H1 (cell line): ENCODE results near the gene CHD3. TPM values are rescaled to one million over a fixed set of nuclear protein-coding genes. Genes with fewer than 3 reads are reported as not detected.

ENCODE experiments used
- CTCF ChIA-PET: fragments of 300-600 bp; sonication (Branson Sonifier 250); formaldehyde crosslinking; loops from one replicate; lab custom pipeline; 2021; ENCODE audit not compliant: partially characterized antibody; lab: Charles Lee
- POLR2A ChIA-PET: fragments of 300-600 bp; sonication (Branson Sonifier 250); formaldehyde crosslinking; loops from one replicate; lab custom pipeline; 2021; ENCODE audit warnings: inconsistent platforms; ENCODE audit not compliant: partially characterized antibody; lab: Charles Lee
- DNase-seq, 2 experiments: peaks; one replicate each; pipeline versions ENCODE4 v3.0.0 to v3.0.0-alpha.2; 2010 to 2022; ENCODE audit warnings: low spot score in 2 of 2, low read depth in 1 of 2, mixed read lengths in 1 of 2
- FAIRE-seq: peaks from 2 replicates; lab custom pipeline; 2011; peaks lifted over from hg19 to GRCh38; lab: Jason Lieb, UNC
- H2AFZ ChIP-seq: 2 replicates; pipeline ENCODE4 v1.8.1; 2012; ENCODE audit warnings: low read length, inconsistent platforms
- H2AK5ac ChIP-seq: 2 replicates; pipeline ENCODE4 v1.6.1; 2013; ENCODE audit warnings: low read depth, low read length
- H2BK120ac ChIP-seq: replicated peaks from 2 replicates; pipeline ENCODE3; 2013; ENCODE audit warnings: low read depth, low read length, inconsistent platforms
- H2BK12ac ChIP-seq: 2 replicates; pipeline ENCODE4 v1.6.1; 2013; ENCODE audit warnings: low read depth, low read length
- H2BK15ac ChIP-seq: 2 replicates; pipeline ENCODE4 v1.6.1; 2013; ENCODE audit warnings: low read length
- H2BK20ac ChIP-seq: 2 replicates; pipeline ENCODE4 v1.6.1; 2013; ENCODE audit warnings: low read length
- H2BK5ac ChIP-seq: 2 replicates; pipeline ENCODE4 v1.6.1; 2013; ENCODE audit warnings: low read depth, low read length
- H3K14ac ChIP-seq: 2 replicates; pipeline ENCODE4 v1.6.1; 2013; ENCODE audit warnings: inconsistent platforms; ENCODE audit not compliant: insufficient read length
- H3K18ac ChIP-seq: 2 replicates; pipeline ENCODE4 v1.6.1; 2013; ENCODE audit warnings: low read length; ENCODE audit errors: extremely low read depth
- H3K23ac ChIP-seq: 2 replicates; pipeline ENCODE4 v1.6.1; 2013; ENCODE audit warnings: inconsistent platforms; ENCODE audit not compliant: insufficient read length
- H3K23me2 ChIP-seq: 2 replicates; pipeline ENCODE4 v1.6.1; 2013; ENCODE audit warnings: low read depth, low read length
- H3K27ac ChIP-seq: 2 replicates; pipeline ENCODE4 v1.6.1; 2011; ENCODE audit warnings: low read depth, low read length, inconsistent platforms
- H3K27me3 ChIP-seq, 4 experiments: replicated peaks in 1 of 4; 1 replicate in 1 of 4; 2 replicates in 3 of 4; pipeline versions ENCODE4 v1.6.1 to v1.8.1; 2011 to 2013; ENCODE audit warnings: low read length in 3 of 4, mild to moderate bottlenecking in 3 of 4, inconsistent platforms in 2 of 4, mixed read lengths in 2 of 4, moderate library complexity in 1 of 4; ENCODE audit not compliant: control insufficient read depth in 3 of 4, insufficient read depth in 3 of 4; ENCODE audit errors: extremely low read depth in 1 of 4
- H3K36me3 ChIP-seq, 4 experiments: 2 replicates each; pipeline versions ENCODE4 v1.6.1 to v1.8.1; 2011 to 2013; ENCODE audit warnings: mild to moderate bottlenecking in 4 of 4, low read length in 3 of 4, moderate library complexity in 2 of 4, control low read depth in 1 of 4, inconsistent platforms in 1 of 4; ENCODE audit not compliant: insufficient read depth in 4 of 4, control insufficient read depth in 2 of 4
- H3K4ac ChIP-seq: replicated peaks from 2 replicates; pipeline ENCODE3; 2013; ENCODE audit warnings: low read length, low read depth, mixed read lengths, inconsistent platforms; ENCODE audit not compliant: insufficient read length
- H3K4me1 ChIP-seq, 4 experiments: replicated peaks in 1 of 4; 1 replicate in 1 of 4; 2 replicates in 3 of 4; pipeline versions ENCODE4 v1.6.1 to v1.8.1; 2011 to 2013; ENCODE audit warnings: low read length in 3 of 4, inconsistent platforms in 2 of 4, mixed read lengths in 1 of 4; ENCODE audit not compliant: insufficient read depth in 4 of 4, control insufficient read depth in 3 of 4
- H3K4me2 ChIP-seq, 2 experiments: 2 replicates each; pipeline versions ENCODE4 v1.6.1 to v1.8.1; 2011 to 2013; ENCODE audit warnings: low read depth in 2 of 2, low read length in 2 of 2, control low read depth in 1 of 2, inconsistent platforms in 1 of 2, mild to moderate bottlenecking in 1 of 2; ENCODE audit not compliant: insufficient read depth in 1 of 2
- H3K4me3 ChIP-seq, 4 experiments: fragments of 200-600, 300-600 bp in 1 of 4; sonication (generic), shearing (Covaris generic), sonication (Bioruptor Twin) in 1 of 4; 2 replicates each; pipeline versions ENCODE4 v1.5.1 to v1.8.1; 2011 to 2016; ENCODE audit warnings: low read length in 4 of 4, low read depth in 3 of 4, control low read depth in 2 of 4, inconsistent platforms in 2 of 4, mild to moderate bottlenecking in 2 of 4, mixed read lengths in 1 of 4, moderate library complexity in 1 of 4; ENCODE audit not compliant: insufficient read depth in 2 of 4; ENCODE audit errors: extremely low read depth in 1 of 4
- H3K56ac ChIP-seq: replicated peaks from 2 replicates; pipeline ENCODE3; 2013; ENCODE audit warnings: low read depth, mild to moderate bottlenecking, mixed read lengths, low read length, inconsistent platforms; ENCODE audit not compliant: insufficient read length
- H3K79me1 ChIP-seq: 2 replicates; pipeline ENCODE4 v1.6.1; 2013; ENCODE audit warnings: low read depth, low read length, control low read depth
- H3K79me2 ChIP-seq, 2 experiments: 2 replicates each; pipeline versions ENCODE4 v1.6.1 to v1.8.1; 2012 to 2013; ENCODE audit warnings: low read length in 2 of 2, mild to moderate bottlenecking in 2 of 2, inconsistent platforms in 1 of 2; ENCODE audit not compliant: insufficient read depth in 2 of 2, control insufficient read depth in 1 of 2
- H3K9ac ChIP-seq, 4 experiments: replicated peaks in 1 of 4; 1 replicate in 1 of 4; 2 replicates in 3 of 4; pipeline versions ENCODE4 v1.6.1 to v1.8.1; 2011 to 2013; ENCODE audit warnings: low read depth in 3 of 4, low read length in 3 of 4, control low read depth in 2 of 4, mild to moderate bottlenecking in 2 of 4, moderate library complexity in 2 of 4, inconsistent platforms in 1 of 4; ENCODE audit errors: extremely low read depth in 1 of 4
- H3K9me3 ChIP-seq, 2 experiments: 2 replicates each; pipeline versions ENCODE4 v1.6.1 to v1.8.1; 2012 to 2013; ENCODE audit warnings: mild to moderate bottlenecking in 2 of 2, moderate library complexity in 2 of 2, control low read depth in 1 of 2, inconsistent platforms in 1 of 2, low read depth in 1 of 2, low read length in 1 of 2, mixed read lengths in 1 of 2; ENCODE audit not compliant: insufficient read depth in 2 of 2
- H4K20me1 ChIP-seq, 2 experiments: replicated peaks in 1 of 2; 2 replicates each; pipeline versions ENCODE3 to v1.8.1; 2011 to 2013; ENCODE audit warnings: inconsistent platforms in 2 of 2, low read length in 2 of 2, mild to moderate bottlenecking in 1 of 2; ENCODE audit not compliant: insufficient read depth in 2 of 2, control insufficient read depth in 1 of 2
- H4K5ac ChIP-seq: 2 replicates; pipeline ENCODE4 v1.6.1; 2013; ENCODE audit warnings: low read length, low read depth, mixed read lengths, inconsistent platforms; ENCODE audit not compliant: insufficient read length
- H4K8ac ChIP-seq: 2 replicates; pipeline ENCODE4 v1.8.0; 2013; ENCODE audit warnings: mild to moderate bottlenecking, moderate library complexity, low read length, inconsistent platforms; ENCODE audit not compliant: insufficient read depth; ENCODE audit errors: extremely low read depth
- H4K91ac ChIP-seq: replicated peaks from 2 replicates; pipeline ENCODE3; 2013; ENCODE audit warnings: low read length, mixed read lengths, inconsistent platforms; ENCODE audit not compliant: insufficient read length
- MAFK ChIP-seq: IDR thresholded peaks from 2 replicates; pipeline ENCODE4 v1.6.1; 2012; ENCODE audit warnings: low read depth, mild to moderate bottlenecking, improper control_type of control experiment, low read length
- SAP30 ChIP-seq: fragments of 300-600 bp; sonication (generic); IDR thresholded peaks from 2 replicates; pipeline ENCODE4 v1.7.1; 2012; ENCODE audit warnings: low read length, moderate library complexity, mild to moderate bottlenecking, inconsistent platforms; ENCODE audit not compliant: insufficient read depth, insufficient replicate concordance
- WGBS, 2 experiments: shearing (Covaris generic) in 1 of 2; methylation state at CpG; one replicate each; pipeline versions ENCODE4 v1.1.6 to v1.1.7; 2013 to 2015; ENCODE audit warnings: low lambda C conversion rate in 2 of 2, mixed read lengths in 2 of 2, inconsistent platforms in 1 of 2, low coverage in 1 of 2, missing lambda C conversion rate in 1 of 2; ENCODE audit not compliant: insufficient replicate concordance in 2 of 2, insufficient coverage in 1 of 2, insufficient read length in 1 of 2; ENCODE audit errors: extremely low coverage in 1 of 2, missing lambda C conversion rate in 1 of 2; 5-methylcytosine and 5-hydroxymethylcytosine counted together
- polyA plus RNA-seq, 7 experiments: library from polyadenylated mRNA; depleted of rRNA in 3 of 7; stranded (reverse) in 5 of 7; unstranded in 2 of 7; fragments of >200 nt in 5 of 7; fragments of 200-250 nt in 2 of 7; gene quantifications; 1 replicate in 5 of 7; 2 replicates in 1 of 7; 4 replicates in 1 of 7; pipeline versions ENCODE4 v1.2.1 to v1.2.3, GENCODE V29; 2011 to 2013; ENCODE audit warnings: missing spikeins in 2 of 7, mixed read lengths in 2 of 7
- total RNA-seq: library from RNA; stranded (reverse); fragmentation: NEBNext Ultra II Directional; extraction: Animal tissue kit (Norgen Biotek cat#: 25700); gene quantifications from 2 replicates; pipeline ENCODE4 v1.2.1, GENCODE V29; 2021

CHD3 gene
- total and polyA plus RNA-seq, 2 of the 8 experiments (the other 6 are each of a cell fraction or from before 2014, with no cell fraction given), result 12.3 to 12.9 TPM

GRCh38 chr17:7856011-7856810 is 32.4 kb upstream of the CHD3 start:
- no peak for FAIRE-seq
- TF ChIP-seq MAFK (no peak), SAP30 (peak; percentile 24)
- H3K27ac ChIP-seq, result no peak overlapping the region
- peak overlapping the region; percentile 19 for H3K4ac ChIP-seq
- no peak overlapping the region for H4K5ac ChIP-seq
- no peak overlapping the region for H2BK20ac ChIP-seq
- H2BK120ac ChIP-seq, result no peak overlapping the region
- H2BK15ac ChIP-seq, result no peak overlapping the region
- H2AK5ac ChIP-seq, result peak overlapping the region; percentile 69; the same call in 1 of the 2 replicates
- no peaks in the 10 kb centered on the region for H3K9me3 ChIP-seq
- no peak overlapping the region; the same call in 1 of the 2 replicates for H3K18ac ChIP-seq
- H3K23ac ChIP-seq, result no peak overlapping the region
- H2BK12ac ChIP-seq, result 0 out of 2 replicates have a peak overlapping the region, but pooled peaks have one; percentile 92
- H3K36me3 ChIP-seq, result peaks cover 0 to 4% (median 0%) of the 10 kb centered on the region in 4 experiments; a peak in 1 of 8 replicates
- peak overlapping the region; percentile 70 to 86 (median 80); a peak in 7 of 8 replicates for H3K4me3 ChIP-seq
- POLR2A ChIA-PET, result interaction anchor here (0.7 to 3.1 kb wide), 11 partner anchors 11 to 170 kb away, joined by 3 to 34 read pairs (median 5); partner anchors contain the start of genes CNTROB, KDM6B and TRAPPC1
- H3K27me3 ChIP-seq, result peaks cover 32 to 53% (median 48%) of the 10 kb centered on the region in 4 experiments
- H2AFZ ChIP-seq, result 0 out of 2 replicates have a peak overlapping the region, but pooled peaks have one; percentile 36
- peak in 1 of 2 experiments; percentile 52 for DNase-seq
- WGBS, 2 experiments, result 10% methylated on average over 28 of the region's 29 CpGs; no CpG with 5 or more reads in 1 of the 2 experiments
- peaks cover 24% of the 10 kb centered on the region for H3K23me2 ChIP-seq
- CTCF ChIA-PET, result interaction anchor here (0.5 to 2.7 kb wide), 9 partner anchors 11 to 214 kb away, joined by 3 to 7 read pairs (median 5); no protein-coding TSS in a partner anchor
- no peak overlapping the region for H2BK5ac ChIP-seq
- no peak overlapping the region for H3K14ac ChIP-seq
- peaks cover 0 to 34% (median 29%) of the 10 kb centered on the region in 4 experiments; a peak in 6 of 7 replicates for H3K4me1 ChIP-seq
- peak overlapping the region in 2 of 4 experiments; percentile 93 to 95; a peak in 5 of 7 replicates for H3K9ac ChIP-seq
- no peak overlapping the region for H3K56ac ChIP-seq
- no peak overlapping the region for H4K91ac ChIP-seq
- H4K8ac ChIP-seq, result peak overlapping the region; percentile 28
- no peaks in the 10 kb centered on the region for H3K79me1 ChIP-seq
- H3K79me2 ChIP-seq, result peaks cover 0 to 5% of the 10 kb centered on the region in 2 experiments; a peak in 1 of 4 replicates
- peak overlapping the region; percentile 74 to 97 for H3K4me2 ChIP-seq
- peaks cover 0 to 19% of the 10 kb centered on the region in 2 experiments for H4K20me1 ChIP-seq
